ENCODE results near the gene KLF7. TPM values are rescaled to one million over a fixed set of nuclear protein-coding genes. Genes with fewer than 3 reads are reported as not detected.

The KLF7 gene
- total and polyA plus RNA-seq, 4 donors, result 4.4 to 51.8 (median 22.3) TPM

- Histone ChIP-seq H3K27ac (ENCODE audit: low read depth in 1 of 2, low read length in 1 of 2) (no peak overlapping the region), H3K9ac (ENCODE audit: insufficient read depth in 1 of 2, low read length in 2 of 2) (no peak overlapping the region), H3K4me3 (no peak overlapping the region), H3K27me3 (ENCODE audit: control insufficient read depth in 3 of 3, insufficient read depth in 3 of 3, low read length in 2 of 3) (no peaks in the 10 kb centered on the region), H3K9me3 (ENCODE audit: control insufficient read depth in 4 of 4, insufficient read depth in 3 of 4, low read length in 3 of 4) (no peaks in the 10 kb centered on the region), H3K4me1 (ENCODE audit: control insufficient read depth in 5 of 5, insufficient read depth in 5 of 5, low read length in 5 of 5) (peaks cover 0 to 32% (median 0%) of the 10 kb centered on the region in 5 donors), H3K36me3 (ENCODE audit: control insufficient read depth in 4 of 4, insufficient read depth in 4 of 4, low read length in 4 of 4) (peaks cover 0 to 12% (median 4%) of the 10 kb centered on the region in 4 donors)
- DNase-seq (no peak), ATAC-seq (ENCODE audit: insufficient read depth, low FRiP score) (peak; percentile 53)
- 76 to 80% methylated on average over 4 of the region's 4 CpGs for WGBS, 2 donors
- TF ChIP-seq, protein P1, sequence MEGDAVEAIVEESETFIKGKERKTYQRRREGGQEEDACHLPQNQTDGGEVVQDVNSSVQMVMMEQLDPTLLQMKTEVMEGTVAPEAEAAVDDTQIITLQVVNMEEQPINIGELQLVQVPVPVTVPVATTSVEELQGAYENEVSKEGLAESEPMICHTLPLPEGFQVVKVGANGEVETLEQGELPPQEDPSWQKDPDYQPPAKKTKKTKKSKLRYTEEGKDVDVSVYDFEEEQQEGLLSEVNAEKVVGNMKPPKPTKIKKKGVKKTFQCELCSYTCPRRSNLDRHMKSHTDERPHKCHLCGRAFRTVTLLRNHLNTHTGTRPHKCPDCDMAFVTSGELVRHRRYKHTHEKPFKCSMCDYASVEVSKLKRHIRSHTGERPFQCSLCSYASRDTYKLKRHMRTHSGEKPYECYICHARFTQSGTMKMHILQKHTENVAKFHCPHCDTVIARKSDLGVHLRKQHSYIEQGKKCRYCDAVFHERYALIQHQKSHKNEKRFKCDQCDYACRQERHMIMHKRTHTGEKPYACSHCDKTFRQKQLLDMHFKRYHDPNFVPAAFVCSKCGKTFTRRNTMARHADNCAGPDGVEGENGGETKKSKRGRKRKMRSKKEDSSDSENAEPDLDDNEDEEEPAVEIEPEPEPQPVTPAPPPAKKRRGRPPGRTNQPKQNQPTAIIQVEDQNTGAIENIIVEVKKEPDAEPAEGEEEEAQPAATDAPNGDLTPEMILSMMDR (IDR thresholded peaks at IDR 0.05; ENCODE audit: control extremely low read depth, extremely low read depth), result no peak
These were observed 42.4 kb downstream of the KLF7 start for GRCh38 chr2:207123335-207123744.

- Histone ChIP-seq H3K4me1 (ENCODE audit: control insufficient read depth in 5 of 5, insufficient read depth in 5 of 5, low read length in 5 of 5) (peaks cover 0 to 32% (median 0%) of the 10 kb centered on the region in 5 donors), H3K4me3 (no peak overlapping the region), H3K27ac (ENCODE audit: low read depth in 1 of 2, low read length in 1 of 2) (peak overlapping the region; percentile 28 to 49), H3K9ac (ENCODE audit: insufficient read depth in 1 of 2, low read length in 2 of 2) (no peak overlapping the region), H3K27me3 (ENCODE audit: control insufficient read depth in 3 of 3, insufficient read depth in 3 of 3, low read length in 2 of 3) (no peaks in the 10 kb centered on the region), H3K36me3 (ENCODE audit: control insufficient read depth in 4 of 4, insufficient read depth in 4 of 4, low read length in 4 of 4) (peaks cover 0 to 12% (median 4%) of the 10 kb centered on the region in 4 donors), H3K9me3 (ENCODE audit: control insufficient read depth in 4 of 4, insufficient read depth in 3 of 4, low read length in 3 of 4) (no peaks in the 10 kb centered on the region)
- TF ChIP-seq, protein P1 (IDR thresholded peaks at IDR 0.05; ENCODE audit: control extremely low read depth, extremely low read depth), result no peak
- ATAC-seq (ENCODE audit: insufficient read depth, low FRiP score) (no peak), DNase-seq (no peak)
- 72 to 83% methylated on average over 5 of the region's 5 CpGs for WGBS, 2 donors
These were observed 43.0 kb downstream of the KLF7 start for GRCh38 chr2:207122651-207123334.

DNA sequence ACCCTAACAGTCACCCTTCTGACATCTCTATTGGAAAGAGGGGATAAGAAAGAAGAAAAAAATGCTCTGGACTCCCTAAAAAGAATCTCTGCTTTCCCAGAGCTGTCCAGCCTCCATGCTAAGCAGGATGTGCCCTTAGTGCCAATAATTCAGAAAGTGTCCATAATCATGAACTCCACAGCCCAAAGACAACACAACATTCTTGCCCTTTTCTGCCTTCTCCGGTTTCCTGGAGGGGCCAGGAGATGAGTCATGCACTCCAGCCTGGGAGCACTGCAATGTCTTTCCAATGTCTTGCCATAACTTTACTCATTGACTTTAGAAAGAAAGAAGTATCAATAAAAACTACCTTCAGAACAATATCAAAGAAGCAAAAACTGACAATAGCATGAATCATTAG, 44.0 kb downstream of the KLF7 start:
- Histone ChIP-seq H3K9me3 (ENCODE audit: control insufficient read depth in 4 of 4, insufficient read depth in 3 of 4, low read length in 3 of 4) (no peaks in the 10 kb centered on the region), H3K9ac (ENCODE audit: insufficient read depth in 1 of 2, low read length in 2 of 2) (no peak overlapping the region), H3K4me3 (no peak overlapping the region), H3K27ac (ENCODE audit: low read depth in 1 of 2, low read length in 1 of 2) (peak overlapping the region; percentile 28 to 49), H3K36me3 (ENCODE audit: control insufficient read depth in 4 of 4, insufficient read depth in 4 of 4, low read length in 4 of 4) (peaks cover 0 to 12% (median 4%) of the 10 kb centered on the region in 4 donors), H3K27me3 (ENCODE audit: control insufficient read depth in 3 of 3, insufficient read depth in 3 of 3, low read length in 2 of 3) (no peaks in the 10 kb centered on the region), H3K4me1 (ENCODE audit: control insufficient read depth in 5 of 5, insufficient read depth in 5 of 5, low read length in 5 of 5) (peaks cover 0 to 30% (median 0%) of the 10 kb centered on the region in 5 donors)
- ATAC-seq (ENCODE audit: insufficient read depth, low FRiP score) (no peak), DNase-seq (no peak)
- TF ChIP-seq, protein P1 (IDR thresholded peaks at IDR 0.05; ENCODE audit: control extremely low read depth, extremely low read depth), result no peak
- WGBS, 2 donors, result 42 to 65% methylated on average over 1 of the region's 1 CpG
